Stimulated activated CD8-positive, alpha-beta memory T cell treated with anti-CD3 and anti-CD28 coated beads, Interleukin-2, amount 100 ng/mL, for 1 hour (primary cell): ENCODE results near the gene CDC34.
A peak's percentile ranks its signal among the peaks of the same experiment; 100 is the strongest.

Experiments
- DNase-seq, 2 donors: peaks; one replicate each; pipeline ENCODE4 v3.0.0-alpha.2; 2020; ENCODE audit warnings: low read depth in 2 of 2

Gene CDC34, protein sequence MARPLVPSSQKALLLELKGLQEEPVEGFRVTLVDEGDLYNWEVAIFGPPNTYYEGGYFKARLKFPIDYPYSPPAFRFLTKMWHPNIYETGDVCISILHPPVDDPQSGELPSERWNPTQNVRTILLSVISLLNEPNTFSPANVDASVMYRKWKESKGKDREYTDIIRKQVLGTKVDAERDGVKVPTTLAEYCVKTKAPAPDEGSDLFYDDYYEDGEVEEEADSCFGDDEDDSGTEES

GRCh38 chr19:531753-532560, at the start of gene CDC34:
CDC34 (plus strand) TSS chr19:531760; CDS start chr19:531932, 172 bp downstream.
- DNase-seq: no peak

DNA sequence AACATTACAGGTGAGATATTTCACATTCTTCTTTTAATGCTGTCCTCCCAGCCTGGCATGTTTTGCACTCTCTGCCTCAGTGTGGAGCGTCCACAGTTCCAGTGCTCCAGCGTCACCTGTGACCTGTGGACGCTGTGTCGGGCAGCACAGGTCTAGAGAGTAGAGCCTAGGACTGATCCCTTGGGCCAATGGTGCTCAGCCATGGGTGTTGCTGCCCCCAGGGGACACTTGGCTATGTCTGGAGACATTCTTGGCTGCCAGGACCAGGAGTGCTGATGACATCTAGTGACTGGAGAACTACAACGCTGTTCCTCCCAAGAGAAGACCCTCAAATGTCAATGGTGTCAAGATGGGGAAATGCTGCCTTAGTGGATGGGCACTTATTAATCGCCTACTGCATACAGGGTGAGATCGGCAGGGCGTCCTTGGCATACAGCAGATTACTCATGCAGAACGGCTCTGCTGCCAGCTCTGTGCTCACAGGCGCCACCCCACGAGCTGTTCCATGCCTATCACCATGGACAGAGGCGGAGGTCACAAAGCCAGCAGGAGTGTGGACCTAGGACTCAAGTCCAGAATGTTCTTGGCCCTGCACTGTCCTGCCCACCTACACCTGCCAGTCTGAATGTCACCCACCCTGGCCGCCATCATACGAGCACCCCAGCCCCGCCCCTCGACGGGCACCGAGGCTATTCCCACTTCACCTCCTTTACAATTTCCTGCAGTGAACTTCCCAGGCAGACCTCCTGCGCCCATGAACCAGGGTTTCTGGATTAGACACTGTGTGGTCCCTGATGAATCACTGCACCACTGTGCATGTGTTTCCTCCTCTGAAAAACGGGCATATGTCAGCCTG, 49.1 kb upstream of the CDC34 start:
- DNase-seq: no peak

DNA sequence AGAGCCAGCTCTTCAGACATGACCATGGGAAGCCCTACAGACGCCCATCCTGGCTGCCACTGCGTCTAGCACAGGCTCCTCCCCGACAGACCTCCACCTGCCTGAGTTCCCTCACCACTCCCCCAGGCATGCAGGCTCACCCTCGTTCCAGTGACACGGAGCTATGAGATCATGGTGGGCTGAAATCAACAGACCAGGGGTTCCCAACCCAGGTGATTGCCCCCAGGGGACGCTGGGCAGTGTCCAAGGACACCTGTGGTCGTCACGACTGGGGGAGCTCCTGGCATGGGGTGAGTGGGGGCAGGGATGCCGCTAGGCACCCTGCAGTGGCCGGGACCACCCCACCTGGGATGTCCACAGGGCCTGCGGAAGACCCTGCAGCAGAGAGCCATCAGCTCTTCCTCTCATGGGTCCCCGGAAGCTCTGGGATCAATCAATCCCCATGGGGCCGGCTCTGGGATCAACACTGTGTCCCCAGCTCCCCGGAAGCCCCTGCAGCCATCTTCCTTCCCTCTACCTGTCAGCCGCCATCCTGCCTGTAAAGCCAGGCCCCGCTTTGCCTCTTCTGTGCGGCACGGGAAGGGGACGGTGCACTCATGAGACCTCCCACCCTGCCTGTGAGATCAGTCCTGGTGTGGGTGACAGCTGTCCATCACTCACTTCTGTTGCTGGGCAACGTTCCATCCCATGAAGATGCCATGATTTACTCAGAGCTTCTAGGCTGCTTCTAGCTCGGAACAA, 48.1 kb upstream of the CDC34 start:
- DNase-seq: no peak

DNA sequence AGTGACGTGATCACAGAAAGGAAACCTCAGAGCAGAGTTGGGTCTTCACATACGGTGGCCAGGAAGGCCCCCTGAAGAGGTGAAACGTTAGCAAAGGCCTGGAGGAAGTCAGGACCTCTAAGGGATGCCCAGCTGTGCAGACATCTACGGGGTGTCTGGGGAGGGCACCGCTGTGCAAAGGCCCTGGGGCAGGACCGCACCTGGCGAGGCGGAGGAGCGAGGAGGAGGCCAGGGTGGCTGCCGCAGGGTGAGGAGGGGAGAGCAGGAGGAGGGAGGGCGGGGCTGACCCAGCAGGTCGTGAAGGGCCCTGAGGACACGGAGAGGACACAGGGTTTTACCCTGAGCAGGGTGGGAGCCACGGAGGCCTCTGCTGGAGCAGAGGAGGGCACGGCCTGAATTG, 47.1 kb upstream of the CDC34 start:
- no peak for DNase-seq

DNA sequence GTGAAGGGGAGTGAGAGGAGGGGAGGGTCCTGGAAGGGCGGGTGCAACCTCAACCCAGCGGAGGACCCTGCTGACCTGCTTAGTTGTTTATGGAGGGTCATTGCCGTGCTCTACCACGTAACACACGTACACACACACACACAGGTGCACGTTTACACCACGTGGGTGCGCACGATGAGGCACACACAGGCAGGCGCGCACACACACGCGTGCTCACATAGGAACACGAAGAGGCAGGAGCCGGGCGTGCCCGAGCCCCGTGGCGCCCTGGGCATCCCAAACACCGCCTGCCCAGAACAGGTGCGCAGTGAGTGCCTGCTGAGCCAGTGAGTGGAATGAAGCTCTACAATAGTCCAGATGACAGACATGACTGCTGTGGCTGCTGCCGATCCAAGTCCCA, 46.5 kb upstream of the CDC34 start:
- no peak for DNase-seq

- no peak for DNase-seq
These were observed 45.9 kb upstream of the CDC34 start for GRCh38 chr19:485583-486236.

DNA sequence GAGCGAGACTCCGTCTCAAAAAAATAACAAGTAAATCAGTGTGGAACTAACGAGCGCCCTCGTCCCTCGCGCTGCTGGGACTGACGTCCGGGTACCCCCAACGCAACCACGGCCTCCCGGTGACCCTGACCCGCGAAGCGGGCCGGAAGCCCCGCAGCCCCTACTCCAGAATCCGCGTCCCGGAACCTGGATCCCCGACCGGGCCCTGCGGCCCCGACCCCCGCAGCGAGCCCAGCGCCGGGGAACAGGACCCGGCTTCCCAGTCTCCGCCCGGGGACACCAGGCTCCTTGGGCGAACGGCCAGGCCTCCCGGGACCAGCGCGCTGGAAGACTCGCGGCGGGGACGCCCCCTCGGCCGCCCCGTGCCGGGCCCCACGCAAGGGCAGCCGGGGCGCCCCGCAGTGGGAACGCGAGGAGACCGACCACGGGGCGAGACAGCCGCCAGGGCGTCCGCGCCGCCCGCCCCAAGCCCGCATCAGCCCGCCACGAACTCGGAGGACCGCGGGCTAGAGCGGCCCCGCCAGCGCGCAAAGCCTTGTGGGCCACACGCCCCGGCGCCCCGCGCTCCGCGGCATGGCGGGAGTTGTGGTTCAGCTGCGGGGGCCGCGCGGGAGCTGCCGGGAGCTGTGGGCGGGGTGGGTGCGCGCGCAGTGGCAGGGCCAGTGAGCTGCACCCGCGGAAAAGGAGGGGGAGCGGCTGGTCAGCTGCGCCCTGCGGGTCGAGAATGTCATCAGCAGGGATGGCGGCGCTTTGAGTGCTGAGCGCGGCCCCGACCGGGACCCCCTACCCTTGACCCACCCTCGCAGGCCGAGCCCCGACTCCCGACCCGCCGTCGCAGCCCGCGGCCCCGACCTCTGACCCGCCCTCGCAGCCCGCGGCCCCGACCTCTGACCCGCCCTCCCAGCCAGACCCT, 42.8 kb upstream of the CDC34 start:
- DNase-seq: peak; percentile 82 to 90

DNA sequence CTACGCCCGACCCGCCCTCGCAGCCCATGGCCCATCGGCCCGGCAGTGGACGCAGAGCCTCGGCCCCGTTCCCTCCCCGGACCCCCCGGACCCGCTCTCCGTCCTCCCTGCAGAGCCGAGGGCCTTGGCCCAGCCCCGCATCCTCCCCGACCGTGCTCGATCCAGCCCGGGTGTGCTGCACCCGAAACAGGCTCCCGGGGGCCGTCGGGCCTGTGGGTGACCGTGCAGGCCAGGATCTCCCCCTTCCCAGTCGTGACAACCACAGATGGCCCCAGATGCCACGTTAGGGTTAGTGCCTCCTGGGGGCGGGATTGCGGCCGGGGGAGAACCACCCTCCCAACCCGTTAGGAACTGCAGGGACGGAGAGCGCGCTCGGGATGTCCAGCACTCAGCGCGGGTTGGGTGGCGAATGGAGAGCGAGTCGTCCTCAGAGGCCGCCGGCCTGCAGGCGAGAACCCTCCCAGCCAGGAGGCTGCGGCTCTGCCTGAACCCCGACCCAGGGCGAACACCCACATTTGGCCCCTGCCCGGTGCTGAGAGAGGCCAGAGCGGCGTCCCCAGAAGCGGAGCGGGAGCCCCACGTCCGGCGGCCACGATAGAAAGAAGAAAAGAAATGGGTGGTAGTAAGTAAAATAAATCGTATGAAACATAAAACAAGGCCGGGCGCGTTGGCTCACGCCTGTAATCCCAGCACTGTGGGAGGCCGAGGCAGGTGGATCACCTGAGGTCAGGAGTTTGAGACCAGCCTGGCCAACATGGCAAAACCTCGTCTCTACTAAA, 42.0 kb upstream of the CDC34 start:
- DNase-seq: no peak

DNA sequence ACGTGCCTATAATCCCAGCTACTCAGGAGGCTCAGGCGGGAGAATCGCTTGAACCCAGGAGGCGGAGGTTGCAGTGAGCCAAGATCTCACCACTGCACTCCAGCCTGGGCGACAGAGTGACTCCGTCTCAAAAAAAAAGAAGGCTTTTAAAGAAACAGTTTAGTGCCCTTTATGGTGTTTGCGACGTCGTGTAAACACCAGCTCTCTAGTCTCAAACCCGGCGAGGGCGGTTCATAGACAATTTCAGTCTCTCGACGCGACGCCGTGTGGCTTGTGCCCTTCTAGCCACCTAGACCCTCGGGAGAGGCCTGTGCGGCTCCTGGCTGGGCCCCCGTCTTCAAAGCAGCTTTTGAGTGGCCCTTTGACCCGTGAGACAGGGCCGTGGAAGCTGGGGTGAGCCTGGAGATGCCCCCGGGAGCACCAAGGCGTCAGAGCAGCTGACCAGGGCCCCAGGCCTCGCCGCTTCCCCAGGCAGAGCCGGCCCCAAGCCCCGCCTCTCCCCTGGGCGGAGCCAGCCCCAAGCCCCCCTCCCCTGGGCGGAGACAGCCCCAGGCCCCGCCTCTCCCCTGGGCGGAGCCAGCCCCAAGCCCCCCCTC, 40.3 kb upstream of the CDC34 start:
- DNase-seq: no peak

- peak in 1 of 2 donors; percentile 14 for DNase-seq
These were observed 39.4 kb upstream of the CDC34 start for GRCh38 chr19:492091-492531.

DNA sequence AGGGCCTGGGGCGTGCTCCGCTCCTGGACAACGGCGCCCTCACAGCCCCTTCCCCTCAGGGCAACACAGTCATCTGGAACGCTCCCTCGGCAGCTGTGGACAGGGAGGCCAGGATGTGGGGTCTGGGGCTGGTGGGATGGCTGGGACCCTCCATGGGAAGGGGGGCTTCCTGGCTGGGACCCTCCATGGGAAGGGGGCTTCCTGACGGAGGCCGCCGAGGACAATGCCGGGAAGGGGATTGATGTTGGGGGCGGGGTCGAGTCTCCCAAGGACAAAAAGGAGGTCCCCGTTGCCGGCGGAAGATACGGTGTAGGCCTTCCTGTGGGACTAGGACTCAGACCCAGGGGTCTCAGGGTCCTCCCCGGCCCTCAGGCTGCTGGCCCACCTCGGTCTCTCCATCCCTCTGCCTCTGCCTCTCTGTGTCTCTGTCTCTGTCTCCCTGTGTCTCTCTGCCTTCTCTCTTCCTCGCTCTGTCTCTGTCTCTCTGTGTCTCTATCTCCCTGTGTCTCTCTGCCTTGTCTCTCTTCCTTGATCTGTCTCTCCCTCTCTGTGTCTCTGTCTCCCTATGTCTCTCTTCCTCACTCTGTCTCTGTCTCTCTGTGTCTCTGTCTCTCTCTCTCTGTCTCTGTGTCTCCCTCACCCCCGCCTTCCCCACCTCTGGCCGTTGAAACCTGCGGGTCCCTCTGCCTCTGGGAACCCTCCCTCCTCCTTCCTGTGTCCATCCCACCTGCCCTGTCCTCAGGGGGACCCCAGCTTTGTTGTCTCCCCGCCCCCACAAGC, 38.0 kb upstream of the CDC34 start:
- no peak for DNase-seq

DNA sequence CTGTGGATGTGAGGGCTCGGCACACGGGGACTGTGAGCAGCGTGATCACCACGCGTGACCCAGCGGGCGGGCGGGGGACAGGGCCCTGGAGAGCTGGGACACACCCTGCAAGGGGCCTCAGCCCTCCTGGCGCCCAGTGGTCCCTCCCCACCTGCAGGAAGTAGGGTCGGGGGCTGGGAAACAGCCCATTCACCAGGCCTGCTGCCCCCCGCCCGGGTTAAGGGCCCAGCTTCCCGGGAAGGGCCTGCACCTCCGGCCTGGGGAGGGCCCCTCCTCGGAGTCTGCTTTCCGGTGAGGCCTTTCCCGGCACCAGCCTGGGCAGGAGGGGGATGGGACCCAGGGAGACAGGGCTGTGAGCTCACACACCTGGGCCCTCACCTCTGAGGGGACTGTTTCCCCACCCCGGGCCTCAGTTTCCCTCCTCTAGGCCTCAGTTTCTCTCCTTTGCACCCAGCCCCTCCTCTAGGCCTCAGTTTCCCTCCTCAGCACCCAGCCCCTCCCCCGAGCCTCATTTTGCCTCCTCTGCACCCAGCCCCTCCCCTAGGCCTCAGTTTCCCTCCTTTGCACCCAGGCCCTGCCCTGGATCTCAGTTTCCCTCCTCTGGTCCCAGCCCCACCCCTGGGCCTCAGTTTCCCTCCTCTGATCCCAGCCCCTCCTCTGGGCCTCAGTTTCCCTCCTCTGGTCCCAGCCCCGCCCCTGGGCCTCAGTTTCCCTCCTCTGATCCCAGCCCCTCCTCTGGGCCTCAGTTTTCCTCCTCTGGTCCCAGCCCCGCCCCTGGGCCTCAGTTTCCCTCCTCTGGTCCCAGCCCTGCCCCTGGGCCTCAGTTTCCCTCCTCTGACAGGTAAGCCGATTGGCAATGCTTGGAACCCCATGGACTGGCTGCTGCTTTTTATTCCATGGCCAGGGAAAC, 37.1 kb upstream of the CDC34 start:
- no peak for DNase-seq

DNA sequence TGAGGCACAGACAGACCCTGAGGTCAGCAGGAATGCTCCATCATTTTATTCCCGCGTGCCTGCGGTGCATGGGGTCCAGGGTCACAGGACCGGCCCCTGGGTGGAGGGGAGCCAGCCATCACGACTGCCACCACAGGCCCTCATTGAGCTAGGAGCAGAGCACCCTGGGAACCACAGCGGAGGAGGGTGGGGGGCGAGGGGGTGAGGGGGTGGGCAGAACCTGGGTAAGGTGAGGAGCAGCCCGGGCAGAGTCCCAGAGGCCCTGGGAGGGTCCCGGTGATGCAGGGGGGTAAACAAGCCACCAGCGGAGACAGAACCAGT, 36.5 kb upstream of the CDC34 start:
- no peak for DNase-seq

DNA sequence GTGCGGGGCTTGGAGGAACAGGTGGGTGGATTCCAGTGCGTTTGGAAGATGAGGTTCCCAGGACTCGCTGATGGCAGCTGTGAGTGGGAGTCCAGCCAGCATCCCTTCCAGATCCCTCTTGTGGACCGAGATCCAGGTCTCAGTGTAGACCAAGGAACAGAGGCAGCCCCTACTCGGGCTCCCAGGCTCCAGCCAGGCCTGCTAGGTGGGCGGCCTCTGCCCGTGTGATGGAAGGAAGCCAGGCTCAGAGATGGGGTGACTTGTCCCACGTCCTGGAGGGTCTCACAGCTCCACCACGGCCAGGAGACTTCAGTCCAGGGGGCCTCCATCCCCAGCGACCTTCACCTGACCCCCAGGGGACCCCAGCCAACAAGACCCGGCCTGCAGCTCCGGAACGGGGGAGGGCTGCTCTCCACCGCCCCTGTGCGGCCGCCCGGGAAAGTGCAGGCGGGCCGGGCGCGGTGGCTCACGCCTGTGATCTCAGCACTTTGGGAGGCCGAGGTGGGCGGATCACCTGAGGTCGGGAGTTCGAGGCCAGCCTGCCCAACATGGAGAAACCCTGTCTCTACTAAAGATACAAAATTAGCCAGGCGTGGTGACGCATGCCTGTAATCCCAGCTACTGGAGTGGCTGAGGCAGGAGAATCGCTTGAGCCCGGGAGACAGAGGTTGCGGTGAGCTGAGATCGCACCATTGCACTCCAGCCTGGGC, 36.0 kb upstream of the CDC34 start:
- no peak for DNase-seq

DNA sequence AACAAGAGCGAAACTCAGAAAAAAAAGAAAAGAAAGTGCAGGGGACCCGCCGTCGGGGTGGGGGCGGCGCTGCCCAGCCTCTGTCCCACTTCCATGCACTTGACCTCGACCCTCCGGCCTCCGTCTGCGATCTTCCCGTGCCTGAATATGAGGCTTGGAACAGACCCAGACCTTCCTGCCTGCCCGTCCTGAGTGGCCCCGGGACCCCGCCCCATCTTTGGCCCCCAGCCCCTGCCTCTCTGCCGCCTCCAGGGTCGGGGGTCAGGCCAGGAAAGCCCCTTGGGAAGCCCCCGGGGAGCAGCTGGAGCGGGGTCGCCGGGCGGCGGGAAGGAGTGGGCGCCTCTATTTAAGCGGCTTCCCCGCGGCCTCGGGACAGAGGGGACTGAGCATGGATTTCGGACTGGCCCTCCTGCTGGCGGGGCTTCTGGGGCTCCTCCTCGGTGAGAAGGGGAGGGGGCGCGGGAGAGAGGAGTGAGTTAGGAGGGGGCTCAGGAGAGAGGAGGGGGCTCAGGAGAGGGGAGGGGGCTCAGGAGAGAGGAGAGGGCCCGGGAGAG, 35.4 kb upstream of the CDC34 start, which contains the start of gene MADCAM1:
MADCAM1 (plus strand) TSS at position 375 of the 554 bp plus-strand sequence; CDS start at position 389, 14 bp downstream.
- DNase-seq: no peak

GRCh38 chr19:496986-497385, 34.6 kb upstream of the CDC34 start:
- DNase-seq: no peak
